Cerebellar cortex (tissue), 1 donor: ENCODE results near the gene NTM.
A peak's percentile ranks its signal among the peaks of the same experiment; 100 is the strongest.

ENCODE experiments used
- DNase-seq: peaks from one replicate; pipeline ENCODE4 v3.0.0-alpha.2; 2015; ENCODE audit warnings: low spot score

Gene NTM

GRCh38 chr11:131770801-131771200, 400.4 kb downstream of the NTM start:
- no peak for DNase-seq

- no peak for DNase-seq
Measured at GRCh38 chr11:131771471-131771870, 401.1 kb downstream of the NTM start.

- no peak for DNase-seq
Measured at GRCh38 chr11:131773626-131774025, 403.2 kb downstream of the NTM start.

- peak; percentile 94 for DNase-seq
Measured at GRCh38 chr11:131776211-131776610, 405.8 kb downstream of the NTM start.

GRCh38 chr11:131785801-131786200, 415.4 kb downstream of the NTM start:
- peak; percentile 87 for DNase-seq

- DNase-seq = no peak
Measured at GRCh38 chr11:131787119-131787518, 416.7 kb downstream of the NTM start.

- DNase-seq = no peak
Measured at GRCh38 chr11:131790586-131790985, 420.2 kb downstream of the NTM start.

GRCh38 chr11:131792243-131792642, 421.8 kb downstream of the NTM start:
- no peak for DNase-seq

GRCh38 chr11:131796089-131796488, 425.7 kb downstream of the NTM start:
- no peak for DNase-seq

GRCh38 chr11:131796541-131796940, 426.1 kb downstream of the NTM start:
- DNase-seq = no peak

- peak; percentile 82 for DNase-seq
Measured at GRCh38 chr11:131800452-131800851, 430.0 kb downstream of the NTM start.

- no peak for DNase-seq
Measured at GRCh38 chr11:131802440-131803115, 432.2 kb downstream of the NTM start.

- DNase-seq = no peak
Measured at GRCh38 chr11:131807876-131808275, 437.5 kb downstream of the NTM start.

GRCh38 chr11:131808470-131808869, 438.1 kb downstream of the NTM start:
- DNase-seq = no peak

- no peak for DNase-seq
Measured at GRCh38 chr11:131809203-131809918, 438.9 kb downstream of the NTM start.

- peak; percentile 86 for DNase-seq
Measured at GRCh38 chr11:131810541-131810940, 440.1 kb downstream of the NTM start.

- DNase-seq = no peak
Measured at GRCh38 chr11:131811383-131811782, 441.0 kb downstream of the NTM start.

- no peak for DNase-seq
Measured at GRCh38 chr11:131814108-131814507, 443.7 kb downstream of the NTM start.

- no peak for DNase-seq
Measured at GRCh38 chr11:131815590-131815989, 445.2 kb downstream of the NTM start.

- DNase-seq = no peak
Measured at GRCh38 chr11:131816051-131816450, 445.6 kb downstream of the NTM start.

- DNase-seq = no peak
Measured at GRCh38 chr11:131817687-131818188, 447.3 kb downstream of the NTM start.

GRCh38 chr11:131819865-131820264, 449.4 kb downstream of the NTM start:
- DNase-seq = no peak

- no peak for DNase-seq
Measured at GRCh38 chr11:131822506-131822905, 452.1 kb downstream of the NTM start.

GRCh38 chr11:131823772-131824171, 453.4 kb downstream of the NTM start:
- DNase-seq = no peak
